ENCODE measurements around the gene ABTB1.
A peak's percentile ranks its signal among the peaks of the same experiment; 100 is the strongest.

DNA sequence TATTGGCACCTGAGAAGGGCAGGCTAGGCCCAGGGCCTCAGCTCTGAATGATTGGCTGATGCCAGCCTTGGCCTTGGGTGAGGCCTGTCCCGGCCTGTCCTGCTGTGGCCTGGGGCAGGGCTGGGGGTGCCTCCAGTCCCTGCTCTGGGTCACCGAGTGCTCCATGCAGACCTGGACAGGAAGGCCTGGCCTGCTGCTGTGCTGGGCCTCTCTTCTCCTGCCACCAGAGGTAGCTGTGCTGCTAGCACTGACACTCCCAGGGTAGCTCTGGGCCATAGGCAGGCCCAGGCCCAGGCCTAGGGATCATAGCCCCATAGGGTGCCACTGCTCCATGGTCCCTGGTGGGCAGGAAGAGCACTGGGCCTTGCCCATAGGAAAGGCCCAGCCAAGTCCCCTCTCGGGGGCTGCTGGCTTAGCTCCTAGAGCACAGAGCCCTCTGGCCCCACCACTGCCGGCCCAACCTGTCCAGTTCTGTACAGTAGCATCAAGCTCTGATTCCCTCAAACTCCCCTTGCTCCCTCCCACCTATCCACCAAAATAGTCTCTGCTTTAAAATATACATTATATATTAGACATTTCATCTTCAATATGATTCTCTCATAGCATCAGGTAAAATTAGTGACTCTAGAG, 18.2 kb downstream of the ABTB1 start:
- TF ChIP-seq, protein P1, sequence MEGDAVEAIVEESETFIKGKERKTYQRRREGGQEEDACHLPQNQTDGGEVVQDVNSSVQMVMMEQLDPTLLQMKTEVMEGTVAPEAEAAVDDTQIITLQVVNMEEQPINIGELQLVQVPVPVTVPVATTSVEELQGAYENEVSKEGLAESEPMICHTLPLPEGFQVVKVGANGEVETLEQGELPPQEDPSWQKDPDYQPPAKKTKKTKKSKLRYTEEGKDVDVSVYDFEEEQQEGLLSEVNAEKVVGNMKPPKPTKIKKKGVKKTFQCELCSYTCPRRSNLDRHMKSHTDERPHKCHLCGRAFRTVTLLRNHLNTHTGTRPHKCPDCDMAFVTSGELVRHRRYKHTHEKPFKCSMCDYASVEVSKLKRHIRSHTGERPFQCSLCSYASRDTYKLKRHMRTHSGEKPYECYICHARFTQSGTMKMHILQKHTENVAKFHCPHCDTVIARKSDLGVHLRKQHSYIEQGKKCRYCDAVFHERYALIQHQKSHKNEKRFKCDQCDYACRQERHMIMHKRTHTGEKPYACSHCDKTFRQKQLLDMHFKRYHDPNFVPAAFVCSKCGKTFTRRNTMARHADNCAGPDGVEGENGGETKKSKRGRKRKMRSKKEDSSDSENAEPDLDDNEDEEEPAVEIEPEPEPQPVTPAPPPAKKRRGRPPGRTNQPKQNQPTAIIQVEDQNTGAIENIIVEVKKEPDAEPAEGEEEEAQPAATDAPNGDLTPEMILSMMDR (IDR thresholded peaks at IDR 0.05; ENCODE audit: low read depth, low read length, missing input control), result peak; percentile 22
- TF ChIP-seq, protein P2, sequence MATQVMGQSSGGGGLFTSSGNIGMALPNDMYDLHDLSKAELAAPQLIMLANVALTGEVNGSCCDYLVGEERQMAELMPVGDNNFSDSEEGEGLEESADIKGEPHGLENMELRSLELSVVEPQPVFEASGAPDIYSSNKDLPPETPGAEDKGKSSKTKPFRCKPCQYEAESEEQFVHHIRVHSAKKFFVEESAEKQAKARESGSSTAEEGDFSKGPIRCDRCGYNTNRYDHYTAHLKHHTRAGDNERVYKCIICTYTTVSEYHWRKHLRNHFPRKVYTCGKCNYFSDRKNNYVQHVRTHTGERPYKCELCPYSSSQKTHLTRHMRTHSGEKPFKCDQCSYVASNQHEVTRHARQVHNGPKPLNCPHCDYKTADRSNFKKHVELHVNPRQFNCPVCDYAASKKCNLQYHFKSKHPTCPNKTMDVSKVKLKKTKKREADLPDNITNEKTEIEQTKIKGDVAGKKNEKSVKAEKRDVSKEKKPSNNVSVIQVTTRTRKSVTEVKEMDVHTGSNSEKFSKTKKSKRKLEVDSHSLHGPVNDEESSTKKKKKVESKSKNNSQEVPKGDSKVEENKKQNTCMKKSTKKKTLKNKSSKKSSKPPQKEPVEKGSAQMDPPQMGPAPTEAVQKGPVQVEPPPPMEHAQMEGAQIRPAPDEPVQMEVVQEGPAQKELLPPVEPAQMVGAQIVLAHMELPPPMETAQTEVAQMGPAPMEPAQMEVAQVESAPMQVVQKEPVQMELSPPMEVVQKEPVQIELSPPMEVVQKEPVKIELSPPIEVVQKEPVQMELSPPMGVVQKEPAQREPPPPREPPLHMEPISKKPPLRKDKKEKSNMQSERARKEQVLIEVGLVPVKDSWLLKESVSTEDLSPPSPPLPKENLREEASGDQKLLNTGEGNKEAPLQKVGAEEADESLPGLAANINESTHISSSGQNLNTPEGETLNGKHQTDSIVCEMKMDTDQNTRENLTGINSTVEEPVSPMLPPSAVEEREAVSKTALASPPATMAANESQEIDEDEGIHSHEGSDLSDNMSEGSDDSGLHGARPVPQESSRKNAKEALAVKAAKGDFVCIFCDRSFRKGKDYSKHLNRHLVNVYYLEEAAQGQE (IDR thresholded peaks at IDR 0.05), result no peak
- TF ChIP-seq YY1 (IDR thresholded peaks at IDR 0.05), result no peak
- TF ChIP-seq GABPA (IDR thresholded peaks at IDR 0.05 in 1 of 2, conservative IDR thresholded peaks at IDR 0.05 in 1 of 2), result no peak
- TF ChIP-seq, protein P3, sequence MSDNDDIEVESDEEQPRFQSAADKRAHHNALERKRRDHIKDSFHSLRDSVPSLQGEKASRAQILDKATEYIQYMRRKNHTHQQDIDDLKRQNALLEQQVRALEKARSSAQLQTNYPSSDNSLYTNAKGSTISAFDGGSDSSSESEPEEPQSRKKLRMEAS (IDR thresholded peaks at IDR 0.05), result no peak
- no peak for TF ChIP-seq HNF4A (conservative IDR thresholded peaks at IDR 0.05)
- TF ChIP-seq, protein P4, sequence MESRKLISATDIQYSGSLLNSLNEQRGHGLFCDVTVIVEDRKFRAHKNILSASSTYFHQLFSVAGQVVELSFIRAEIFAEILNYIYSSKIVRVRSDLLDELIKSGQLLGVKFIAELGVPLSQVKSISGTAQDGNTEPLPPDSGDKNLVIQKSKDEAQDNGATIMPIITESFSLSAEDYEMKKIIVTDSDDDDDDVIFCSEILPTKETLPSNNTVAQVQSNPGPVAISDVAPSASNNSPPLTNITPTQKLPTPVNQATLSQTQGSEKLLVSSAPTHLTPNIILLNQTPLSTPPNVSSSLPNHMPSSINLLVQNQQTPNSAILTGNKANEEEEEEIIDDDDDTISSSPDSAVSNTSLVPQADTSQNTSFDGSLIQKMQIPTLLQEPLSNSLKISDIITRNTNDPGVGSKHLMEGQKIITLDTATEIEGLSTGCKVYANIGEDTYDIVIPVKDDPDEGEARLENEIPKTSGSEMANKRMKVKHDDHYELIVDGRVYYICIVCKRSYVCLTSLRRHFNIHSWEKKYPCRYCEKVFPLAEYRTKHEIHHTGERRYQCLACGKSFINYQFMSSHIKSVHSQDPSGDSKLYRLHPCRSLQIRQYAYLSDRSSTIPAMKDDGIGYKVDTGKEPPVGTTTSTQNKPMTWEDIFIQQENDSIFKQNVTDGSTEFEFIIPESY (IDR thresholded peaks at IDR 0.05), result no peak
- no peak for TF ChIP-seq JUND (IDR thresholded peaks at IDR 0.05)
- no peak for TF ChIP-seq TAF1 (conservative IDR thresholded peaks at IDR 0.05)
- peak; percentile 59 to 78 for TF ChIP-seq RAD21 (IDR thresholded peaks at IDR 0.05)

Measured in liver (tissue), 3 donors.